GM13976 (cell line): ENCODE data around the gene DPYSL5.

Experiments used
- DNase-seq: peaks from one replicate; pipeline ENCODE4 v3.0.0; 2012; ENCODE audit warnings: low spot score
- in situ Hi-C: fragments of 300-500 bp; cut with MboI; formaldehyde crosslinking; loops from one replicate; pipeline ENCODE4 v1.12.0; 2022; ENCODE audit warnings: low sequenced_read_pairs, mixed read lengths, inconsistent platforms; ENCODE audit not compliant: unreplicated experiment
- TF ChIP-seq, protein P1 (sequence below): IDR thresholded peaks from 2 replicates; pipeline ENCODE4 v1.5.1; 2012; ENCODE audit warnings: borderline replicate concordance, mild to moderate bottlenecking; ENCODE audit not compliant: insufficient read depth; ENCODE audit errors: extremely low read depth, missing control alignments, control extremely low read depth

DPYSL5 gene

GRCh38 chr2:26971911-26972786 is 124.2 kb downstream of the DPYSL5 start:
- DNase-seq = no peak
- in situ Hi-C loops = loop anchor here (25.0 kb wide), 2 partner anchors 215 to 315 kb away; partner anchors contain the start of genes DNAJC5G and TRIM54
- TF ChIP-seq, protein P1, sequence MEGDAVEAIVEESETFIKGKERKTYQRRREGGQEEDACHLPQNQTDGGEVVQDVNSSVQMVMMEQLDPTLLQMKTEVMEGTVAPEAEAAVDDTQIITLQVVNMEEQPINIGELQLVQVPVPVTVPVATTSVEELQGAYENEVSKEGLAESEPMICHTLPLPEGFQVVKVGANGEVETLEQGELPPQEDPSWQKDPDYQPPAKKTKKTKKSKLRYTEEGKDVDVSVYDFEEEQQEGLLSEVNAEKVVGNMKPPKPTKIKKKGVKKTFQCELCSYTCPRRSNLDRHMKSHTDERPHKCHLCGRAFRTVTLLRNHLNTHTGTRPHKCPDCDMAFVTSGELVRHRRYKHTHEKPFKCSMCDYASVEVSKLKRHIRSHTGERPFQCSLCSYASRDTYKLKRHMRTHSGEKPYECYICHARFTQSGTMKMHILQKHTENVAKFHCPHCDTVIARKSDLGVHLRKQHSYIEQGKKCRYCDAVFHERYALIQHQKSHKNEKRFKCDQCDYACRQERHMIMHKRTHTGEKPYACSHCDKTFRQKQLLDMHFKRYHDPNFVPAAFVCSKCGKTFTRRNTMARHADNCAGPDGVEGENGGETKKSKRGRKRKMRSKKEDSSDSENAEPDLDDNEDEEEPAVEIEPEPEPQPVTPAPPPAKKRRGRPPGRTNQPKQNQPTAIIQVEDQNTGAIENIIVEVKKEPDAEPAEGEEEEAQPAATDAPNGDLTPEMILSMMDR = no peak

DNA sequence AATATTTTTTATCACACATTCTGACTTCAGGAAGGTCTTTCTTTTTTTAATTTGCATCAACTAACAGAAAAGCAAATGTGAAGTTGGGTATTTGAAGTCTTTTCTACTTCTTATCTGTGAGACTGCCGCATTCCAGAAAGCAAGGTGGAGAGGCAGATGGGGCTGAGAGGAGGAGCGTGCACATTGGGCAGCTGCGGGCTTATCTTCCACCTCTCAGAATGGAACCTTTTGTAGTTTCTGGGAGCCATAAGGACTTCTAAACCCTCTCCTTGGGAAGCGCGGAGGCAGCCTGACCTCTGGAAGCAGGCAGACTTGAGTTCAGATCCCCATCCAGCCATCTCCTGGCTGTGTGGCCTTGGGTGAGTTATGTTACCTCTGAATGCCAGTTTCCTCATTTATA is 126.4 kb downstream of the DPYSL5 start:
- no peak for DNase-seq
- in situ Hi-C loops = loop anchor here (25.0 kb wide), 2 partner anchors 213 to 313 kb away; partner anchors contain the start of genes DNAJC5G and TRIM54
- TF ChIP-seq, protein P1 = no peak

DNA sequence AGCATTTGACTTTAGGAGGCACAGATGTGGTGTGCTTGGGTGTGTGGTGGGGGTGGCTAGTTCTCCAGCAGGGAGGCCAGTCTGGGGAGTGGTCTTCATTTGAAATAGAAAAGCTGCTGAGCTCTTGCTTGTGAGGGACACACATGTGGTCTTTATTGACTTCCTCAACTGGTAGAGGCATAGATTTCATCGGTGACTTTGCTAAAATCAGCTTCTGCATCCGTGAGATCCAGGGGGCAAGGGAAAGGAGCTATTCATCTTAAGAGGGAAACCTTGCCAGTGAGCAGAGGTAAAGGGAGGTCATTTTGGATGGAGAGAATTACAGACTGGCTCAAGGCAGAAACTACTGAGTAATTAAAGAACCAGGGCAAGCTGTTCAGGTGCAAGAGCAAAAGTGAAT is 127.2 kb downstream of the DPYSL5 start:
- in situ Hi-C loops = no loop called here
- TF ChIP-seq, protein P1 = no peak
- DNase-seq = no peak

DNA sequence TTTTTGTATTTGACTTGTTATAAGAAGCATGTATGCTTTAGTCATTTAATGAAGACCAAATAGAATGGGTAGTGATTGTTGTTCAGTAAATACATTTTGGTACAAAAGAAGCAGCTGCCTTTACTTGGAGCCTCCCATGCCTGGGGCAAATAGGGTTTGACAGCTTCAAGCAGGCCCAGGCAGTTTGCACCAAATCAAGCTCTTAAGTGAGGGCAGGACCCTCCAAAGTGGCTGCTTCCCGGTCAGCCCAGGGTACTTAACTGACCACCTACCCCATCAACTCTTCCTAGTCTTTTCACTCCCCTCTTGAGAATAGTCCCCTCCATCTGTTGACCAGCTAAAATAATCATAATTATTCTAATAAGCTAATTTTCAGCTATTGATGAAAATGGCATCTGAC is 127.7 kb downstream of the DPYSL5 start:
- TF ChIP-seq, protein P1 = no peak
- no peak for DNase-seq
- in situ Hi-C loops = no loop called here

DNA sequence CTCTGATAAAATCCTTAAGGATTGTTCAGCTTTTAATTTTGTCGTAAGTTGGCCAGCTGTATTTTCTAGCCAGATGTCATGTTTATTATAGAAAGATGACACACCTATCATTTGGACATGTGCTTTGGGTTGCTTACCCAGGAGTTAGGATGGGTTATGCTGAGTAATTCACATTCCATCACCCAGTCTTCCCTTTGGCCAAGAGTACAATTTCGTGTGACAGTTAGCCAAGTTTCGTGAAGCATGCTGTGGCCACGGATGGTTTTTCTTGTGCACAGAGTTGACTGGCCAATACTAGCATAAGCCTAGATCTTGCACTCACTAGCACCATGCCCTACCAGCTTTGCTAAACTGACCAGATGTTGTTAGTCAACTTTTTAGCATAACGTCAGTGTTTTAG is 128.3 kb downstream of the DPYSL5 start:
- no peak for DNase-seq
- TF ChIP-seq, protein P1 = no peak
- in situ Hi-C loops = no loop called here

- TF ChIP-seq, protein P1 = no peak
- in situ Hi-C loops = no loop called here
- no peak for DNase-seq
Measured at GRCh38 chr2:26977012-26977411, 129.1 kb downstream of the DPYSL5 start.
